Tibial nerve (tissue), 4 donors: ENCODE results near the gene TOP2A. TPM values are rescaled to one million over a fixed set of nuclear protein-coding genes. Genes with fewer than 3 reads are reported as not detected.

ENCODE experiments used
- DNase-seq, 2 donors: peaks; one replicate each; pipeline ENCODE4 v3.0.0-alpha.2; 2019; ENCODE audit warnings: low spot score in 2 of 2
- H3K27ac ChIP-seq, 4 donors: fragments of 200-600 bp; sonication (generic) in 3 of 4; one replicate each; pipeline ENCODE4 v1.5.1; 2017 to 2019; ENCODE audit warnings: mild to moderate bottlenecking in 1 of 4
- H3K27me3 ChIP-seq, 2 donors: fragments of 200-600 bp; sonication (generic) in 1 of 2; one replicate each; pipeline versions ENCODE4 v1.5.1 to v1.6.0; 2017 to 2019
- H3K36me3 ChIP-seq, 3 donors: fragments of 200-600 bp; sonication (generic); one replicate each; pipeline ENCODE4 v1.5.1; 2018 to 2019
- H3K4me1 ChIP-seq, 4 donors: fragments of 200-600 bp; sonication (generic) in 3 of 4; one replicate each; pipeline ENCODE4 v1.5.1; 2017 to 2019
- H3K4me3 ChIP-seq, 4 donors: fragments of 200-600 bp; sonication (generic) in 3 of 4; one replicate each; pipeline ENCODE4 v1.5.1; 2017 to 2019; ENCODE audit warnings: mild to moderate bottlenecking in 1 of 4, moderate library complexity in 1 of 4
- H3K9me3 ChIP-seq, 4 donors: fragments of 200-600 bp; sonication (generic) in 3 of 4; one replicate each; pipeline ENCODE4 v1.5.1; 2017 to 2019
- CTCF ChIP-seq, 5 experiments: fragments of 200-600 bp in 3 of 5; fragments of 450-650 bp in 2 of 5; sonication (generic) in 3 of 5; IDR thresholded peaks; one replicate each; pipeline ENCODE4 v1.5.1; 2016 to 2019; ENCODE audit warnings: antibody characterized with exemption in 5 of 5, mild to moderate bottlenecking in 3 of 5, moderate library complexity in 2 of 5
- EP300 ChIP-seq, 2 donors: sonication (generic); formaldehyde crosslinking; IDR thresholded peaks; one replicate each; pipeline ENCODE4 v1.6.1; 2017; ENCODE audit warnings: antibody characterized with exemption in 2 of 2, mild to moderate bottlenecking in 1 of 2
- POLR2A ChIP-seq, 2 donors: fragments of 450-650 bp; IDR thresholded peaks; one replicate each; pipeline ENCODE4 v1.6.1; 2017; ENCODE audit warnings: antibody characterized with exemption in 2 of 2, mild to moderate bottlenecking in 2 of 2, moderate library complexity in 2 of 2
- WGBS, 2 donors: methylation state at CpG; one replicate each; pipeline ENCODE4 v1.1.5; 2018; 5-methylcytosine and 5-hydroxymethylcytosine counted together
- total RNA-seq, 4 donors: library from RNA; depleted of rRNA; stranded (reverse); fragments of >200 nt; gene quantifications; one replicate each; pipeline ENCODE4 v1.1.0, GENCODE V29; 2016

Gene TOP2A
- total RNA-seq, 4 donors from 2014 or later, result 0.21 to 7.1 (median 2.6) TPM

DNA sequence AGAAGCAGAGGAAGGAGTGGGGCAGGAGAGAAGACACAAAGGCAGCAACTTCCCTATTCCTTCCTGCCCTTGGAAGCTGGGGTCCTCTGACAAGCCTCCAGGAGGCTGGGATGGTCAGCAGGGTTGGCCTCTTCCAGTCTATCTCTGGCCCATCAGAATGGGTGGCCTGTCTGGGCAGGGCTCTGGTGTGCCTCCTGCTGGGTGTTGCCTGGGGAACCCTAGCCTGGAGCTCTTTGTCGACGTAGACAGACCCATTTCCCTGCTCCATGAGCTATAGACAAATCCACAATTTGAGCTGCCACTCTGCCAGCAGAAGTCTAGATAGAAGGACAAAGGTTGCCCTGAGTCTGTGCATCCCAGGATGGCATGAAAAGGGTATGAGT lies 36.9 kb upstream of the TOP2A start:
- peaks cover 0 to 94% (median 56%) of the 10 kb centered on the region in 4 donors for H3K4me1 ChIP-seq
- TF ChIP-seq POLR2A (IDR thresholded peaks at IDR 0.05) (no peak), EP300 (IDR thresholded peaks at IDR 0.05) (no peak), CTCF (IDR thresholded peaks at IDR 0.05) (no peak)
- no peaks in the 10 kb centered on the region for H3K27me3 ChIP-seq
- 54 to 70% methylated on average over 2 of the region's 2 CpGs for WGBS, 2 donors
- peak overlapping the region in 2 of 4 donors; percentile 12 to 95 for H3K27ac ChIP-seq
- DNase-seq, result no peak
- H3K4me3 ChIP-seq, result no peak overlapping the region
- peaks cover 0 to 51% (median 3%) of the 10 kb centered on the region in 3 donors for H3K36me3 ChIP-seq
- no peaks in the 10 kb centered on the region for H3K9me3 ChIP-seq

DNA sequence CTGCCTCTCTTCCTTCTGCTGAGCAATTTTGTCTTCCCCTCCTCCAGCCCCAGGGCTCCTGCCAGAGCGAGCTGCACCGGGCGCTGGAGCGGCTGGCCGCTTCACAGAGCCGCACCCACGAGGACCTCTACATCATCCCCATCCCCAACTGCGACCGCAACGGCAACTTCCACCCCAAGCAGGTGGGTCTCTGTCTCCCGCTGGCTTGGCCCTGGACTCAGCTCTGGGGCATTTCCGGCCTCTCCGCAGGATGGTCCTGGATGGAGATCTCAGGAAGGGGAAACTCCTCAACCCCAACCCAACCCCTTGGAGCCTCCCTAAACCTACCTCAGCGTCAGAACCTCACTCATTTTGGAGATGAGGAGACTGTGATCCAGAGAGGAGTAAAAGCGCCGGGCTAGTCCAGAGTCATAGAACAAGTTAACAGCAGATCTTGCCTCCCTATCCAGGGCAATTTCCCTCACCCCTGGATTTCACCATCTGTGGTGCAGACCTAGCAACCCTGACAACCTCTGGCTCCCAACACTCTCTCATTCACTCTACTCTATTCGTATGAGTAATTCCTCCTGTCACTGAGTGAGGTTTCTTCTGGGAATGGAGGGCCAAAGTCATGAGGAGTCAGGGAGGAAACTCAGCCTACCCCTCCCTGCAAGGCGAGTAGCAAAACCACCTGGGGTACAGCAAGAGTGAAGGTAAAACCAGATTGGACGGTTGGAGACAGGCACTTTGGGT lies 36.4 kb upstream of the TOP2A start:
- Histone ChIP-seq H3K9me3 (no peaks in the 10 kb centered on the region), H3K27ac (peak overlapping the region; percentile 17 to 95 (median 60)), H3K36me3 (peaks cover 0 to 51% (median 3%) of the 10 kb centered on the region in 3 donors), H3K4me1 (peaks cover 0 to 94% (median 61%) of the 10 kb centered on the region in 4 donors), H3K27me3 (no peaks in the 10 kb centered on the region), H3K4me3 (no peak overlapping the region)
- TF ChIP-seq POLR2A (IDR thresholded peaks at IDR 0.05), result no peak
- TF ChIP-seq CTCF (IDR thresholded peaks at IDR 0.05), result no peak
- no peak for TF ChIP-seq EP300 (IDR thresholded peaks at IDR 0.05)
- no peak for DNase-seq
- WGBS, 2 donors, result 74 to 85% methylated on average over 19 of the region's 19 CpGs

DNA sequence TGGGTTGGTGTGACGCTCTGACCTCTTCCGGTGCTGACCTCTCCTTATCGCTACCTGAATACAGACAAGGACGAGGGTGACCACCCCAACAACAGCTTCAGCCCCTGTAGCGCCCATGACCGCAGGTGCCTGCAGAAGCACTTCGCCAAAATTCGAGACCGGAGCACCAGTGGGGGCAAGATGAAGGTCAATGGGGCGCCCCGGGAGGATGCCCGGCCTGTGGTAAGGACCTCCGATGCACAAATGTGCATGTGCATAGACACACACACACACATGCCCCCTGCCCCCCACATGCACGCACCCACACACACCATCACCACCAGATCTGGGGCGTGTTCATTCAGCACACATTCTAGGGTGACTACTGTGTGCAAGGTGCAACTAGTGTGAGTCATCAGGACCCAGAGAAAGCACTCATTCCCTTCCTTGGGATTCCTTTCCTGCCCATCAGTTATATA lies 35.3 kb upstream of the TOP2A start:
- DNase-seq, result no peak
- H3K9me3 ChIP-seq, result no peaks in the 10 kb centered on the region
- no peaks in the 10 kb centered on the region for H3K27me3 ChIP-seq
- peaks cover 0 to 94% (median 65%) of the 10 kb centered on the region in 4 donors for H3K4me1 ChIP-seq
- peak overlapping the region; percentile 58 to 95 (median 82) for H3K27ac ChIP-seq
- WGBS, 2 donors, result 71 to 75% methylated on average over 15 of the region's 15 CpGs
- H3K36me3 ChIP-seq, result peaks cover 0 to 51% (median 3%) of the 10 kb centered on the region in 3 donors
- TF ChIP-seq EP300 (IDR thresholded peaks at IDR 0.05), result no peak
- TF ChIP-seq CTCF (IDR thresholded peaks at IDR 0.05), result no peak
- TF ChIP-seq POLR2A (IDR thresholded peaks at IDR 0.05), result no peak
- H3K4me3 ChIP-seq, result no peak overlapping the region

DNA sequence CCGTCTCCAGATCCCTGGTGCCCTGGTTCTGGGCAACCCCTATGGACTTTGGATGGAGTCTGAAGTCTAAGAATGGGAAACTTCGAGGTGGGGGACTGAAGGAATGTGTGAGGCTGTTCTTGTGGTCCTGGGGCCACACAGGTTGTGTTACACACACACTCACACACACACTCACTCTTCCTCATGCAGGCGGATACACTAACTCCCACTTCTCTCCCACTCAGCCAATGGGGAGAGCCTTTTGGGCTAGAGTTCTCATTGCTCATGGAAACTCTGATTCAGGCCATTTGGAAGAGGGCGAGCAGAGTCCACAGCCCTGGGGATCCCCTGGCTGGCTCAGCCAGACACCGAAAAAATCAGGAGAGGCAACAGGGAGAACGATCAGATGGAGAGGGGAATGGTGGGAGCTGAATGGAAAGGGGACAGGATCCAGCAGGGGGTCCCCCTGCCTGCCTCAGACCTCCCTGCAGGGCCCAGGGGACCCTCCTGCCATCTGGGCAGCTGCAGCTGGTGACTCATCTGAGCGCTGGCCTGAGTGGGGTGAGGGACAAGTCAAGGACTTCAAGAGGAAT lies 34.6 kb upstream of the TOP2A start:
- Histone ChIP-seq H3K4me1 (peaks cover 0 to 94% (median 68%) of the 10 kb centered on the region in 4 donors), H3K4me3 (no peak overlapping the region)
- WGBS, 2 donors, result 38 to 43% methylated on average over 7 of the region's 7 CpGs

More for the DNA sequence above, 34.6 kb upstream of the TOP2A start:
- TF ChIP-seq CTCF (IDR thresholded peaks at IDR 0.05) (no peak), EP300 (IDR thresholded peaks at IDR 0.05) (peak in 1 of 2 donors; percentile 82)
- peak in 1 of 2 donors; percentile 70 for DNase-seq
- Histone ChIP-seq H3K27ac (peak overlapping the region; percentile 58 to 95 (median 82)), H3K36me3 (peaks cover 0 to 45% (median 3%) of the 10 kb centered on the region in 3 donors), H3K9me3 (no peaks in the 10 kb centered on the region), H3K27me3 (no peaks in the 10 kb centered on the region)
